Vagina (tissue), 2 donors: ENCODE results near the gene ZNF432.

Source experiments
- CTCF ChIP-seq, 3 experiments: fragments of 450-650 bp in 2 of 3; fragments of 200-600 bp in 1 of 3; sonication (generic) in 1 of 3; IDR thresholded peaks; one replicate each; pipeline ENCODE4 v1.5.1; 2017 to 2019; ENCODE audit warnings: antibody characterized with exemption in 3 of 3, mild to moderate bottlenecking in 2 of 3, moderate library complexity in 2 of 3
- POLR2A ChIP-seq, 2 donors: fragments of 450-650 bp; IDR thresholded peaks; one replicate each; pipeline ENCODE4 v1.6.1; 2017; ENCODE audit warnings: antibody characterized with exemption in 2 of 2, mild to moderate bottlenecking in 2 of 2, moderate library complexity in 2 of 2
- POLR2AphosphoS5 ChIP-seq, 2 donors: sonication (generic); formaldehyde crosslinking; IDR thresholded peaks; one replicate each; pipeline ENCODE4 v1.9.0; 2017; ENCODE audit warnings: antibody characterized with exemption in 2 of 2, mild to moderate bottlenecking in 2 of 2, low read depth in 1 of 2; ENCODE audit not compliant: insufficient read depth in 1 of 2

DNA sequence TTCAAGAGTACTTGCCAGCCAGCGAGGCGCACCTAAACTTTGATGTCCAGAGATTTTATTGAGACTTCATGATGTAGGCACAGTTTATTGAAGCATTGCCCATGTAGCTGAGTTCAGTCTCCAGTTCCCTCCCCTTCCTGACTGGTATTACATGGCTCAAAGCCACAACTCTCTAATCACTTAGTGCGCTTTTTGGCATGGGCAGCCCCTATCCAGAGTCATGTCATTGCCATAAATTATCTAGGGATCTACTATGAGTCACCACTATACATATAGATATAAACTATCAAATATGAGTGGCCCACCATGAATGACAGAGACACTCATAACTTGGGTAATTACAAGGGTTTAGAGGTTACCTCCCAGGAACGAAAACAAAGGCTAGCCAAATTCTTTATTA, 28.1 kb downstream of the ZNF432 start:
- TF ChIP-seq CTCF (IDR thresholded peaks at IDR 0.05) (no peak), POLR2AphosphoS5 (IDR thresholded peaks at IDR 0.05; ENCODE audit: insufficient read depth in 1 of 2, low read depth in 1 of 2) (no peak), POLR2A (IDR thresholded peaks at IDR 0.05) (no peak)
